Caco-2 (cell line): ENCODE results near the gene THSD7A. TPM values are rescaled to one million over a fixed set of nuclear protein-coding genes. Genes with fewer than 3 reads are reported as not detected.

Experiments
- BruUV-seq: library from RNA; stranded (reverse); fragments of 400-500 nt; replicated peaks from 2 replicates; lab custom pipeline; 2021; lab: Mats Ljungman, UMichigan
- CTCF ChIA-PET: fragments of 300-600 bp; sonication (Branson Sonifier 250); formaldehyde crosslinking; loops from one replicate; lab custom pipeline; 2022; ENCODE audit warnings: antibody characterized with exemption; lab: Charles Lee
- POLR2A ChIA-PET: fragments of 300-600 bp; sonication (Branson Sonifier 250); formaldehyde crosslinking; loops from one replicate; lab custom pipeline; 2022; ENCODE audit warnings: antibody characterized with exemption; lab: Charles Lee
- DNase-seq, 2 experiments: peaks; one replicate each; pipeline versions ENCODE4 v3.0.0 to v3.0.0-alpha.2; 2020 to 2022
- H3K27me3 ChIP-seq: replicated peaks from 2 replicates; pipeline ENCODE4 v1.6.0; 2011; ENCODE audit warnings: low read length; ENCODE audit not compliant: control insufficient read depth, insufficient read depth
- H3K36me3 ChIP-seq: 2 replicates; pipeline ENCODE4 v1.5.1; 2011; ENCODE audit warnings: low read length; ENCODE audit not compliant: control insufficient read depth, insufficient read depth
- H3K4me1 ChIP-seq: fragments of 250-450 bp; sonication (Bioruptor Pico); 2 replicates; pipeline ENCODE4 v1.5.1; 2020; ENCODE audit warnings: mild to moderate bottlenecking
- H3K4me3 ChIP-seq: 2 replicates; pipeline ENCODE4 v1.5.1; 2011; ENCODE audit warnings: low read depth, mild to moderate bottlenecking, control low read depth, low read length
- H3K9me3 ChIP-seq: fragments of 250-450 bp; sonication (Bioruptor Pico); 2 replicates; pipeline ENCODE4 v1.5.1; 2020; ENCODE audit warnings: mild to moderate bottlenecking, moderate library complexity
- H3K27ac Mint-ChIP-seq: one replicate; pipeline ENCODE4 v1.8.0; 2022; ENCODE audit warnings: mixed read lengths; ENCODE audit not compliant: unreplicated experiment
- H3K27me3 Mint-ChIP-seq: one replicate; pipeline ENCODE4 v1.8.0; 2022; ENCODE audit warnings: mixed read lengths; ENCODE audit not compliant: insufficient read depth, unreplicated experiment
- H3K36me3 Mint-ChIP-seq: one replicate; pipeline ENCODE4 v1.8.0; 2022; ENCODE audit warnings: mild to moderate bottlenecking, mixed read lengths; ENCODE audit not compliant: insufficient read depth, unreplicated experiment
- H3K4me1 Mint-ChIP-seq: one replicate; pipeline ENCODE4 v1.8.0; 2022; ENCODE audit warnings: low read depth, mixed read lengths; ENCODE audit not compliant: unreplicated experiment
- H3K4me3 Mint-ChIP-seq: one replicate; pipeline ENCODE4 v1.8.0; 2022; ENCODE audit warnings: mild to moderate bottlenecking, moderate library complexity, mixed read lengths; ENCODE audit not compliant: unreplicated experiment
- H3K9me3 Mint-ChIP-seq: one replicate; pipeline ENCODE4 v1.8.0; 2022; ENCODE audit warnings: mixed read lengths; ENCODE audit not compliant: unreplicated experiment
- CTCF ChIP-seq, 2 experiments: fragments of 200-600 bp in 1 of 2; IDR thresholded peaks; 1 replicate in 1 of 2; 2 replicates in 1 of 2; pipeline versions ENCODE4 v1.5.1 to v1.8.0; 2011 to 2022; ENCODE audit warnings: antibody characterized with exemption in 1 of 2, control low read depth in 1 of 2, inconsistent platforms in 1 of 2, low read depth in 1 of 2, low read length in 1 of 2, mild to moderate bottlenecking in 1 of 2, moderate library complexity in 1 of 2; ENCODE audit not compliant: insufficient read depth in 1 of 2, severe bottlenecking in 1 of 2, unreplicated experiment in 1 of 2
- intact Hi-C: fragments of 100-400 bp; cut with micrococcal nuclease; formaldehyde crosslinking; loops from one replicate; pipeline ENCODE4 v1.10.0; 2022; ENCODE audit not compliant: unreplicated experiment
- total RNA-seq: library from RNA; stranded (reverse); gene quantifications from 2 replicates; pipeline ENCODE4 v1.2.3, GENCODE V29; 2022

Gene THSD7A
- total RNA-seq, 1 experiment from 2014 or later = 0.05 TPM

- Histone ChIP-seq H3K4me1 (no peaks in the 10 kb centered on the region), H3K36me3 (no peaks in the 10 kb centered on the region), H3K4me3 (no peak overlapping the region), H3K27me3 (no peaks in the 10 kb centered on the region), H3K9me3 (no peaks in the 10 kb centered on the region)
- CTCF ChIA-PET = no interaction called here
- intact Hi-C loops = no loop called here
- POLR2A ChIA-PET = no interaction called here
- Mint-ChIP-seq H3K27me3 (peaks cover 3% of the 10 kb centered on the region), H3K4me3 (no peak overlapping the region), H3K9me3 (no peaks in the 10 kb centered on the region), H3K27ac (no peak overlapping the region), H3K4me1 (no peaks in the 10 kb centered on the region), H3K36me3 (no peaks in the 10 kb centered on the region)
- TF ChIP-seq CTCF (IDR thresholded peaks at IDR 0.05; ENCODE audit: insufficient read depth in 1 of 2, low read depth in 1 of 2, low read length in 1 of 2, severe bottlenecking in 1 of 2, unreplicated experiment in 1 of 2) = no peak
- no peak for DNase-seq
- no TSS peak for BruUV-seq
These were observed 44.5 kb downstream of the THSD7A start for GRCh38 chr7:11787534-11787933.

GRCh38 chr7:11786186-11786585, 45.8 kb downstream of the THSD7A start:
- DNase-seq = no peak
- no peak overlapping the region for H3K4me3 Mint-ChIP-seq
- no peaks in the 10 kb centered on the region for H3K36me3 Mint-ChIP-seq
- H3K27ac Mint-ChIP-seq = no peak overlapping the region
- Histone ChIP-seq H3K4me1 (no peaks in the 10 kb centered on the region), H3K36me3 (no peaks in the 10 kb centered on the region), H3K9me3 (no peaks in the 10 kb centered on the region), H3K4me3 (no peak overlapping the region), H3K27me3 (no peaks in the 10 kb centered on the region)
- CTCF ChIA-PET = no interaction called here
- POLR2A ChIA-PET = no interaction called here
- no peaks in the 10 kb centered on the region for H3K27me3 Mint-ChIP-seq
- intact Hi-C loops = no loop called here
- H3K9me3 Mint-ChIP-seq = no peaks in the 10 kb centered on the region
- no peaks in the 10 kb centered on the region for H3K4me1 Mint-ChIP-seq
- no peak for TF ChIP-seq CTCF (IDR thresholded peaks at IDR 0.05; ENCODE audit: insufficient read depth in 1 of 2, low read depth in 1 of 2, low read length in 1 of 2, severe bottlenecking in 1 of 2, unreplicated experiment in 1 of 2)
- no TSS peak for BruUV-seq

GRCh38 chr7:11784769-11785536, 47.0 kb downstream of the THSD7A start:
- CTCF ChIA-PET = no interaction called here
- H3K36me3 ChIP-seq = no peaks in the 10 kb centered on the region
- Mint-ChIP-seq H3K27me3 (no peaks in the 10 kb centered on the region), H3K9me3 (no peaks in the 10 kb centered on the region), H3K36me3 (no peaks in the 10 kb centered on the region), H3K4me3 (no peak overlapping the region), H3K4me1 (no peaks in the 10 kb centered on the region), H3K27ac (no peak overlapping the region)
- no peaks in the 10 kb centered on the region for H3K27me3 ChIP-seq
- intact Hi-C loops = no loop called here
- DNase-seq = no peak
- POLR2A ChIA-PET = no interaction called here
- no peak for TF ChIP-seq CTCF (IDR thresholded peaks at IDR 0.05; ENCODE audit: insufficient read depth in 1 of 2, low read depth in 1 of 2, low read length in 1 of 2, severe bottlenecking in 1 of 2, unreplicated experiment in 1 of 2)
- H3K9me3 ChIP-seq = no peaks in the 10 kb centered on the region
- H3K4me1 ChIP-seq = no peaks in the 10 kb centered on the region
- H3K4me3 ChIP-seq = no peak overlapping the region
- no TSS peak for BruUV-seq
